HG03457 (cell line): ENCODE results near the gene TMEM178A.
"Not testable (repeated sequence)": the region's sequence is repeated elsewhere in the genome, so short reads cannot be mapped to it uniquely, and the experiment has no call there.

Experiments used
- ATAC-seq: cut with Tn5 transposase; IDR thresholded peaks from one replicate; pipeline ENCODE4 v1.9.1; 2021; ENCODE audit warnings: moderate number of reproducible peaks; ENCODE audit not compliant: unreplicated experiment

Gene TMEM178A

DNA sequence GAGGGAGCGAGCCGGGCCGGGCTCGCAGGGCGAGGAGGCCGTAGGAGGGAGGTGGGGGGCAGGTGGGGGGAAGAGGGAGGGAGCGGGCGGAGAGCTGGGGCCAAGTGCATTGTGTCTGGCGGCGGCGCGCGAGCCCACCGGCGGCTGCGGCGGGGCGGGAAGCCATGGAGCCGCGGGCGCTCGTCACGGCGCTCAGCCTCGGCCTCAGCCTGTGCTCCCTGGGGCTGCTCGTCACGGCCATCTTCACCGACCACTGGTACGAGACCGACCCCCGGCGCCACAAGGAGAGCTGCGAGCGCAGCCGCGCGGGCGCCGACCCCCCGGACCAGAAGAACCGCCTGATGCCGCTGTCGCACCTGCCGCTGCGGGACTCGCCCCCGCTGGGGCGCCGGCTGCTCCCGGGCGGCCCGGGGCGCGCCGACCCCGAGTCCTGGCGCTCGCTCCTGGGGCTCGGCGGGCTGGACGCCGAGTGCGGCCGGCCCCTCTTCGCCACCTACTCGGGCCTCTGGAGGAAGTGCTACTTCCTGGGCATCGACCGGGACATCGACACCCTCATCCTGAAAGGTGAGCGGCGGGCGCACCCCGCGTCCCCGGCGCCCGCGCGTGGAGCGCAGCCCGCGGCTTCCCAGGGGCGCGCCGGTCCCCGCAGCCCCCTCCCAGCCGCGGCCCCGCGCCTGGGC is at the start of gene TMEM178A:
TSS of gene TMEM178A (plus strand) at position 107 of the 680 bp plus-strand sequence. CDS start at position 165, 58 bp downstream.
- no peak for ATAC-seq

- ATAC-seq, result no peak
These were observed 47.5 kb upstream of the TMEM178A start for GRCh38 chr2:39618236-39618635.

DNA sequence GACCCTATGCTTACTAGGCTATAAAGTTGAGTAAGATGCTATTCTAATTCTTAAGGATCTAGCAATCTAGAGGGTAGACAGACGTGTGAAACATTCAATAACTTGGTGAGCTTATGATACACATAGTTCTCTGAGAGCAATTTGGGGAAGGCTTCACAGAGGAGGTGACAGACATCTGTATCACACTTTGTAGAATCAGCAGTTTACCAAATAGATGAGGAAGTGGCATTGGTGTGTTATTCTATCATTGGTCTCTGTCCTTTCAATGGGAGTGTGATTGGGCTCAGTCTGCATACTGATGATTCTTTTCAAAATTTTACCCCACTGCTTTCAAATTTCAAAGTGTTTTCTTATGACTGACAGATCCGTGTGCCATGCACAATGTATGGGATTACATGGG is 47.0 kb upstream of the TMEM178A start:
- ATAC-seq, result no peak

DNA sequence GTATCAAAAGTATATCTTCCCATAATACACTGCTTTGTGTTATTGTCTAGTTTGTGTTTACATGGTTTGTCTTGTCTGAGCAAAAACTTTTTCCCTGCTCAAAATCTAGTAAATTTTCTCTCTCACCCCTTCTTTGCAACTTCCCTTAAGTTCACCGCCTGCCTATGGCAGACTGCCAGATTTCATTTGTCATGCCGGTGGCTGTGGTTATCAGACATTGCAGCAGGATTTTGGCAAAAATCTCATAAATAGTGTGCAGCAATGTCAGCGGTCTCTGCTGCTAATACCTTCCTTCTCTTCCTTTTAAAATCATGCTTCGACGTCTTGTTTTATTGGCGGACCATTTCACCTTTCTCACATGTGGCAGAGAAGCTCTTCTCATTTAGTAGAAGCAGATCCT is 45.6 kb upstream of the TMEM178A start:
- ATAC-seq, result no peak

DNA sequence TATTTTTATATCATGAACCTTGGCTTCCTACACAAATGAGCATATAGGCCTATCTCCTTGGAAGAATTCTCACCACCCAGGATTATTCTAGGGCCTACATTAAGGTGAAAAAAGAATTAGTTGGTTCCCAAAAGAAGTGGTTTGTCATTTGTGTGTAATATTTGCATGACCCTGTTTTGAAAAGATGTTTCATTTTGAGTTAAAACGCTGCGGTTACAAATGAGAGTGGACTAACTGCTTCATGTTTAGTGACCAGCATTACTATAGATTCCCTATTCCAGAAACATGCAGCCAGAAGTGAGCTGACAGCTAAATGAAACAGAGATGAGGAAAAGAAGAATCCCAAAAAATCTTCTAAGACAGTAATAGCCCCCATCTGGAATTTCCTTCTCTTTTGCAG is 44.1 kb upstream of the TMEM178A start:
- ATAC-seq, result no peak

DNA sequence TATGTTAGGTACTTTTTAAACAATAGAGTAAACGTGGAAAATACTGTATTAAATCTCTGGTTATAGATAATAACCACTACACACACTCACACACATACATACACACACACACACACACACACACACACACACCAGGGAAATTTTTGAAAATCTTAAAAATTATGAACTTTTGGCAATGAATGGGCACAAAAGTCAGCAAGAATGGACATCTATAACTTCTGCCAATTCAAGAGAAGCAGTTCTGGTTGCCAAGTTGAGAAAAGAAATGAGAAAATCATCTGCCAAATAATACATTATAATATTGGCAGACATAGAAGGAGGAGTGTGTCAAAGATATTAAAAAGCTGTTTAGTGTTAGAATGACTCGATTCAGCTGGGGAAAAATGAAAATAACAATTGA is 42.9 kb upstream of the TMEM178A start:
- no peak for ATAC-seq

- no peak for ATAC-seq
These were observed 41.8 kb upstream of the TMEM178A start for GRCh38 chr2:39623917-39624316.

GRCh38 chr2:39625193-39625926 is 40.4 kb upstream of the TMEM178A start:
- ATAC-seq, result no peak

GRCh38 chr2:39625927-39626270 is 39.8 kb upstream of the TMEM178A start:
- ATAC-seq, result no peak

DNA sequence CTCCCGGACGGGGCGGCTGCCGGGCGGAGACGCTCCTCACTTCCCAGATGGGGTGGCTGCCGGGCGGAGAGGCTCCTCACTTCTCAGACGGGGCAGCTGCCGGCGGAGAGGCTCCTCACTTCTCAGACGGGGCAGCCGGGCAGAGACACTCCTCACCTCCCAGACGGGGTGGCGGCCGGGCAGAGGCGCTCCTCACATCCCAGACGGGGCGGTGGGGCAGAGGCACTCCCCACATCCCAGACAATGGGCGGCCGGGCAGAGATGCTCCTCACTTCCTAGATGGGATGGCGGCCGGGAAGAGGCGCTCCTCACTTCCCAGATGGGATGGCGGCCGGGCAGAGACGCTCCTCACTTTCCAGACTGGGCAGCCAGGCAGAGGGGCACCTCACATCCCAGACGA is 37.4 kb upstream of the TMEM178A start:
- ATAC-seq, result not testable (repeated sequence)

- no peak for ATAC-seq
These were observed 36.1 kb upstream of the TMEM178A start for GRCh38 chr2:39629646-39630045.

GRCh38 chr2:39631256-39631655 is 34.5 kb upstream of the TMEM178A start:
- ATAC-seq, result no peak

DNA sequence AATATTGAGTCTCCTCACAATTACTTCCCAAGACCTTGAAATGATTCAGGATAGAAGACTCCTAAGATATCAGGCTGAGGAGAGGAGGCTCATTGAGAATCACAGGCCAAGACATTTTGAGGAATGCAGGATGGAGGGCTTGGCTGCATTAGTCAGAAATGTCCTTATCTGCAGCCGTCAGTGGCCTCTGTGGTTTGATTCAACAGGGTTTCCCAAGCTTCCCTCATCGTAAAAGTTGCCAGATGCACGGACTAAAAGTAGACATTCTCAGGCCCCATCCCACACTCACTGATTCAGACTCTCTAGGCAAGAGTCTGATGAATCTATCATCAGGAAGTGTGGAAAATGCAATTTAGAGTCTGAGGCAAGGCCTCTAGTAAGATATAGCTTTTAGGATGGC is 34.0 kb upstream of the TMEM178A start:
- no peak for ATAC-seq

DNA sequence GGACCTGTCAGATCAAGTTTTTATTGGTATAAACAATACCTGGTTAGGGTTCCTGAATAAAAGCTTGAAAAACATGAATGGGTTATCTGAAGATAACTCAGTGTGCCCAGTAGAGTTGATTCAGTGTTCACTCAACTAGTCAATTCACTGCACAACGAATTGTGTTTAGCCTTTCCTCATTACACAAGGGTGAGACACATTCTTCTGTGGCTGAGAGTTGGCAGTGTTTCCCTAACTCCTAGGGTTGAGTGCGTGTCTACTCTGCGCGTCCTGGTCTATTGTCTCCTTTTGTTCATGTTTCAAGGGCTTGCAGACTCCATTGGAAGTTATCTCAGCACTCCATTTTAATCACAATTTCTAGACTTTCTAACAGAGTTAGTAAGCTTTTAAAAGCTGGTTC is 32.8 kb upstream of the TMEM178A start:
- no peak for ATAC-seq

DNA sequence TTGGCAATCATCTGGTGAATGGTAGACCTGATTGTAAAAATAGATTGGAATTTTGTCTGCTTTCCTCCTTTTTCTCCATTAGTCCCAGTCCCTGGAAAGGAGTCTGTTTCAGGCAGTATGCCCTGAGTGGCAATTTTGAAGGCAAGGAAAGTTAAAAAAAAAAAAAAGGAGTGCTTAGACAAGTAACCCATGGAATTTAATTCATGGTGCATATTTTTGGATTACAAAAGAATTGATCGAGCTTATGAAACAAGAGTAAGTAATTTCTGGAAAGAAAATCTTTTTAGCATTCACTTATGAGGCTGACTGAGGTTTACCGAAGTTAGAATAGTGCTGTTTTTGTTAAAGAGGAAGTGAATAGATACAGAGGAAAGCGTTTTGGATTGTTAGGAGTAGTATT is 29.4 kb upstream of the TMEM178A start:
- no peak for ATAC-seq

- no peak for ATAC-seq
These were observed 27.1 kb upstream of the TMEM178A start for GRCh38 chr2:39638581-39638980.

DNA sequence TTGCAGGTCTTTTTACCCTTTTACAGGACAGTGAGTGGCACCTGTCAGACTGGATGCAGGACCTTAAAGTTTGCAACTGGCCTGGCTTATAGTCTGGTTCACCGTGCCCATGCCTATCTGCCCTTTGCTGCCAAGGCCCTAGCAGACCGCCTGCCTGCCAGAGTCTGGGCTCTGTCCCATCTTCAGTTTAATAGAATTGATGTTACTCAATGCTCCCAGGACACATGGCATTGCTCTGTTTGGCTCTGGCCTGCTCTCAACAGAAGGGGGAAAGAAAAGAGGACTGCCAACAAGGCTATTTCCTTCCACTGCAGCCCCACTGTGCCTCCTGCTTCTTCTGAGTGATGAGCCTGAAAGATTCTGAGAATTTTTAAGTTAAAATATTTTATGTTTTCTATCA is 25.6 kb upstream of the TMEM178A start:
- no peak for ATAC-seq

GRCh38 chr2:39640681-39641080 is 25.0 kb upstream of the TMEM178A start:
- no peak for ATAC-seq

- ATAC-seq, result no peak
These were observed 24.1 kb upstream of the TMEM178A start for GRCh38 chr2:39641635-39642034.

- no peak for ATAC-seq
These were observed 23.5 kb upstream of the TMEM178A start for GRCh38 chr2:39642051-39642718.

DNA sequence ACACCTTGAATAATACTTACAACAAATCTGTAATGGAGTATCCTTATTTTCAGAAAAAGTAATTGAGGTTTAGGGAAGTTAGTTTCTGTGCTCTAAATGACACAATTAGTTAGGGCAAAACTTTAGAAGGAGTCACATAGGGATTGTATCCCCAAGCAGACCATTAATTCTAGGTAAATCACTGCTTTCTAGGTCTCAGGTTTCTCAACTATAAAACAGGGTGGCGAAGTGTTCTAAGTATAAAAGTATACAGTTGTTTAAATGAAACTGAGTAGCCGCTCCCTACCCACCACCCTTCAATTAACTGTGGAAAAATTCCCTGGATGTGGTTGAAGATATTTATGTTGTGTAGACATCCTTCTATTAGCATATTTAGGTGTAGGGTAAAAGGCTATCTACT is 19.9 kb upstream of the TMEM178A start:
- no peak for ATAC-seq

DNA sequence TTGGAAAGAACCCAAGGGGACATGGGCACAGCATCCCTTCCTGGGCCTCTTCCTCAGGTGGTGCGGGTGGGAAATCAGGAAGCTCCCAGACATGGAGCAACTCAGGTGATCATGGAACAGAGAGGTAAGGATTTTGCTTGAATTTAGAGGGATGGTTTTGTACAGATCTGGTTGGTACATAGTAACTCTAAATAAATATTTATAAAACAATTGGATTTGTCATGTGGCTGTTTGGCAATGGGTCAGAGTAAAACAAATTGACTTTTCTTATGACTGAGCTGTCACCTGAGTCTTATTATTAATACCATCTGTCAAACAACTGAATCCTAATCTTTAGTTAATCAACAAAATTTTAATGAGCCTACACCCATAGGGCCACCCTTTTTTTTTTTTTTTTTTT is 19.4 kb upstream of the TMEM178A start:
- ATAC-seq, result no peak
